Measurements from ENCODE around the gene ECI2.
"Not testable (repeated sequence)": the region's sequence is repeated elsewhere in the genome, so short reads cannot be mapped to it uniquely, and the experiment has no call there.

Gene ECI2

GRCh38 chr6:4136354-4136831, 1.0 kb upstream of the ECI2 start:
- no peak for DNase-seq

GRCh38 chr6:4135665-4136353, 434 bp upstream of the ECI2 start:
- peak; percentile 59 for DNase-seq

GRCh38 chr6:4133941-4134838, 1.2 kb downstream of the ECI2 start:
- no peak for DNase-seq

DNA sequence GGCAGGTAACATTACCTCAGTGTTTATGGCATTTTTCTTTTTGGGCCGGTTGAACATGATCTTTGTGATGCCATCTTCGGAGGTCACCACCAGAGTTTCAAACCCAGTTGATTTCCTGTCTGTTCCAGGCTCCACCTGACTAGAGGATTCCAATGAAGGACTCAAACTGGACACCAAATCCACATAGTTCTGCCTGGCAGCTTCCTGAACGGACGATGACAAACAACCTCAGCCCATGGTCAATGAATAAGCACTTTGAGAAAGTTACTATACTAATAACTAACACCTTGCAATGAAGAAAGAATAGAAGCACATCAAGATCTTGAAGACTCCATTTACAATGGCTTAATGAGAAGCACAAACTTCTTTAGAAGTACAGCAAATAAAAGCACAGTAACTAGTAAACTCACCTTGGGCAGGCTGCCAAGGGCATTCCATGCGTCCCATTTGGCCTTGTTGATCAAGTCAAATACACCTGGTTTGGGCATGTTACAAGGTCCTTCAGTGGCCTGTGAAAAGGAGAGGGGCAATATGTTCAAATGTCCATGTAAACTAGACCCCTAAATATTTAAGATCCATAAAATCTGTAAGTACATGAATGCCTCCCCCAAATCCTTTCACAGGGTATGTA, 4.9 kb downstream of the ECI2 start:
- DNase-seq, result no peak

GRCh38 chr6:4129446-4129845, 5.9 kb downstream of the ECI2 start:
- DNase-seq, result no peak

- no peak for DNase-seq
Measured at GRCh38 chr6:4128748-4129147, 6.6 kb downstream of the ECI2 start.

DNA sequence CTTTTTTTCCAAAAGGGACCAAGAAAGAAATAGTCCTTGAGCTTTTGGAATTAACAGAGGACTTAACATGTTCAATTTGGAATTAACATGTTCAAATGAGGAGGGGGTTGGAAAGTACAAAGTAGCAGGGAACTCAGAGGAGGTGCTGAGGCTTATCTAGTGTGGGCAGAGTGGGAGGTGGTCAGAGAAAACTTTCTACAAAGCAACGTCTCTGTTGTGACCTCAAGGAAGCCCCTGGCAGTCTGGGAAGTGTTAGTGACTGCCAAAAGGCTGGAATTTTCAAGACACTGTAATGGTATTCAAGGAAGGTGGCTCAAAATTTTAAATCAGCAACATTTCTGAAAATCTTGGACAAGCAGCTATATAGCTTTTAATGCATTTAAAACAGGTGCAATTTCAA, 7.3 kb downstream of the ECI2 start:
- no peak for DNase-seq

- DNase-seq, result no peak
Measured at GRCh38 chr6:4125933-4126864, 9.2 kb downstream of the ECI2 start.

GRCh38 chr6:4125500-4125899, 9.9 kb downstream of the ECI2 start:
- DNase-seq, result no peak

DNA sequence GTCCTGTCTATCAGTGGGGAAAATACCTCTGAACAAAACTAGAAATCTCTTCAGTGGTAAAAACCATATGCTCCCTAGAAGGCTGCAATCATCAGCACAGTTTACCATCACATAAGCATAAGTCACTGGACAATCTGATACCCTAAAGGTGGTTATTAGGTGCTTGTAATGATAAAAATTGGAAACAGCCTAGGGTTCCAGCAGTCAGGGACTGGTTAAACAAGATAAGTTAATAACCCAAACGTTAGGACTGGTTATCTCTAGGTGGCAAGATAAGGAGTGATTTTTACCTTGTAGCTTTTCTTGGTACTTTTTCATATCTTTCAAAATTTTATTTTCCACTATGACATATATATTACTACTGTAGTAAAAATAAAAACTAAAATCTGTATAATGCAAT, 11.0 kb downstream of the ECI2 start:
- no peak for DNase-seq

- no peak for DNase-seq
Measured at GRCh38 chr6:4115741-4116140, 19.6 kb downstream of the ECI2 start.

GRCh38 chr6:4114123-4114522, 21.3 kb downstream of the ECI2 start:
- no peak for DNase-seq

- DNase-seq, result no peak
Measured at GRCh38 chr6:4113649-4114048, 21.7 kb downstream of the ECI2 start.

- DNase-seq, result no peak
Measured at GRCh38 chr6:4112366-4112765, 23.0 kb downstream of the ECI2 start.

DNA sequence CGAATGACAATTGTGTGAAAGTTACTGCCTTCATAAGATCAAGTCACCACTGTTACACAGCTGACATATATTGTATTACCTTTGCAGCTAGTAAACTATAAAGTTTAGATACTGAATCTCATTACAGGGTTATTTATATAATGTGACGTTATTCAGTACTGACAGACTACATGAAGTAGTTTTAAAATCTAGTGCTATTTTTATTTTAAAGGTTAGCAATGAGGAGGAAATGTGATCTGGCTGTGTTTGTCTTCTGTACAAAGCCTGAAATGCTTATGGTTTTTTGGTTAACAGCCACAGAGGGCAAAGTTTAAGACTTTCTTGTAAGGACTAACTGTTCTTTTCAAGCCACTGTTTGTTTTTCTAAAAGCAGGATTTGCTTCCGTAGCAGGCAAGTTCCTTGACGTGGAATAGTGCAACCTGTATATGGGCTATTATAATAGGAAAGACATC, 26.0 kb downstream of the ECI2 start:
- not testable (repeated sequence) for DNase-seq

GRCh38 chr6:4108561-4109093, 26.7 kb downstream of the ECI2 start:
- DNase-seq, result no peak

GRCh38 chr6:4107873-4108272, 27.5 kb downstream of the ECI2 start:
- no peak for DNase-seq

DNA sequence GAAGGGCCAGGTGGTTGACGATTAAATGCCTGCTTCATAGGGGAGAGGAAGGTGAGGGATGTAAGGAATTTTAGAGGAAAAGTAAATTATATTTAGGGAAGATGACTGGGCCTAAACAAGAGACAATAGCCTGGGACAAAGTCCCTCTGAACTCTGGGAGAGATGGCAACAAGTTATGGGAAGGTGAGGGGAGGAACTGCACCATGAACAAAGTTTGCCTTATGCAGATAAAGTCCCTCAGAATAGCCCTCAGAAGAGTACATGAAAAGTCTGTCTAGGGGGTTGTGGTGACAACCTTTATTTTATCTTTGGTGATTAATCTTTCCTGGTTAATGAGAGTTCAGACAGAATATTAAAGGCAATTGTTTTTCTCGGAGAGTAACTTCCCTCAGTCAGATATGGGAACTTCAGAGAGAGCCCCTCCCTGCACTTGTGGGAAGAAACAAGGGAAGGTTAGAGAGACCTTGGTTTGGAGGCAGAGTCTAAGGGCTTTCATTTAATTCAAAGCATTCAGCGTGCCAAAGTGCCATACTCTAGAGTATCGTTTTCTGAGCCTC, 29.3 kb downstream of the ECI2 start:
- DNase-seq, result no peak

DNA sequence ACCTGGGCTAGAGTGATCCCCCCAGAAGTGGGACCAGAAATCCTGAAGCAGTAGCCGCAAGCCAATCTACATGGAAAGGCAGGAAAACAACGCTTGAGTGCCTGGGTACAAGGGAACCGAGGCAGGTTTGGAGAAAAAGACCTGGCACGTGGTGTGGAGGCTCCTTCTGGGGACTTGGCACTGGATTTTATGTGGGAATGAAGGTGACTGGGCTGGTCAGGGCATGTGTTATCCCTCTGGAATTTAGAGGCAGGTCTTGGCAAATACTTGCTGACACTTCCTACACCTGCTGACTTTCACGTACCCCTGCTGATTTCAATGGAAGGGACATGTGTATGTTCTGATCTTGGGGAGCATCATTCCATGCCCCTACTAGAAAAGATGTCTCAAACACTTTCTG, 31.4 kb downstream of the ECI2 start:
- no peak for DNase-seq

DNA sequence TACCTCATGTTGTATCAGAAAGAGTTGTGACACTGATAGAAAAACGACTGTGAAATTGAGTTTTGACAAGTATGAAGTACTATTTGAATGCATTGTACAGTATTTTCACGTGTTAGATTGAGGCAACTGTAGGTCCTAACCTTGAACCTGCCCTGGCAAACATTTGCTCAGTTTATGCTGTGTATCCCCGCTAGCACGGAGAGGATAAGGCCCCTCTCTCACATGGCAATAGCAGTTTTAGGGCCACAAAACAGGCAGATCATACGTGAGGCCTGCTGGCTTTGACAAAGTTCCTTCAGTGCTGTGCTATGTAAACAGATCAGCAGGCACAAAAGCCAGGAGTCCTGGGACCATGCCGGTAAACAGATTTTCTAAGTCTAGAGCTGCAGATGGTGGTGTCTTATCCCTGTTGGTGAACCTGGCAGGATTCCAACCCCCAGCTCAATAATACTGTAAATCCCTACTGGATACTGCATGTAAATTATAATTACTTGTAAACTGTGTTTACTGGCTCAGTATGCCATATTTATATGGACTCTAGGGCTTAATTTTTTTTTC, 32.6 kb downstream of the ECI2 start:
- no peak for DNase-seq

- DNase-seq, result no peak
Measured at GRCh38 chr6:4101298-4101697, 34.1 kb downstream of the ECI2 start.

DNA sequence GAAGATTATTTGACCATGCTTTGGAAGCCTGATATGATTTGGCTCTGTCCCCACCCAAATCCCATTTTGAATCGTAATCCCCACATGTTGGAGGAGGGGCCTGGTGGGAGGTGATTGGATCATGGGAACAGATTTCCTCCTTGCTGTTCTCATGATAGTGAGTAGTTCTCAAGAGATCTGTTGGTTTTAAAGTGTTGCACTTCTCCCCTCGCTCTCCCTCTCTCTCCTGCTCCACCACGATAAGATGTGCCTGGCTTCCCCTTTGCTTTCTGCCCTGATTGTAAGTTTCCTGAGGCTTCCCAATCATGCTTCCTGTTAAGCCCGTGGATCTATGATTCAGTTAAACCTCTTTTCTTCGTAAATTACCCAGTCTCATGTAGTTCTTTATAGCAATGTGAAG, 34.7 kb downstream of the ECI2 start:
- no peak for DNase-seq

All from GF-D8 (cell line).